GM18873 (cell line): ENCODE measurements around the gene GAS7.

Experiments
- ATAC-seq: cut with Tn5 transposase; IDR thresholded peaks from one replicate; pipeline ENCODE4 v1.9.1; 2021; ENCODE audit warnings: mild to moderate bottlenecking, moderate library complexity, moderate number of reproducible peaks; ENCODE audit not compliant: unreplicated experiment, low FRiP score

Gene GAS7

DNA sequence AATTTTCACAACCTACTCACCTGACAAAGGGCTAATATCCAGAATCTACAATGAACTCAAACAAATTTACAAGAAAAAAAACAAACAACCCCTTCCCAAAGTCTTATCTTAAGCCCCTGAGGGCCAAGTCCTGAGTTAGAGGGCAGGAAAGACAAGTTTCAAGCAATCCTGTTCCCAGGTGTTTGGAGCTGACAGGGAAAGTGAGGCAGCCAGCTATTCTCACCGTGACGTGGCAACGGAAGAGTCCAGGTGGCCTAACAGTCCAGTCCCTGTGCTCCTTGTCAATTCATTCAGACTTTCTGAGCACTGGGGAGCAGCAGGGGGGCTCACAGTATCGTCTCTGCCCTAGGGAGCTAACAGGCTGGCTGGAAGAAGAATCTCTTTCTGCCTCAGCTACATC, 203.6 kb downstream of the GAS7 start:
- ATAC-seq = no peak

DNA sequence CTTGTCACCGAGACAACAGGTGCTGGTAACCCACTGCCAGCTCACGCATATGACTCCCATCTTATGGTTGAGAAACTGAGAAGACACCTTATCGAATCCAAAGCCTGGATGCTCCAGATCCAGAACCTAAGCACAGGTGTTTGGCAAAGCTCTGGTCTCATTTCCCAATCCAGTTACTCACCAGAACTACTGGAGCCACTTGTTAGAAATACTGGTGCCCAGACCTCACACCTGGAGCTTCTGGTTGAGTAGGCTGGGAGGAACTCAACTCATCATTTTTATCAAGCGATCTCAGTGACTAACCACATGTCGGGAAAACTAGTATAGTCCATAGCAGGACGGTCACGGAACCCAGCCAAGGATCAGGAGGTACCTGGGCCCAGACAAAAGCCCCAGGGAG, 206.6 kb downstream of the GAS7 start:
- ATAC-seq = no peak

DNA sequence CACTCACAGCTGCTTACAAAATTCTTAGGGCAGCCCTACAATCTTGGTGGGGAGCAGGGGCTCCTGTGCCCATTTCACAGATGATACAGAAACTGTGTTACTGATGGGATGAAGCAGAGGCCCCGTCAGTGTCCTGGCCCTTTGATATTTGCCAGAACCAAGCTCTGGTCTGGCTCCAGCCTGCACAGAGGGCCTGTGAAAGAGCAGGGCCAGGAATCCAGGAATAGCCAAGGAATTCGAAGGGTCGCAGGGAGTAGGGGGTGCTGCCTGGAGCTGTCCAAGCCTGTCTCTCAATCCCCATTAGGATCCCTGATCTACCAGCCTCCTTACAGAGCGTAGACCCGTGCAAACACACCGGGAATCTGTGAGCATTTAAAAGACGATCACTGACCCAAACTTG, 207.1 kb downstream of the GAS7 start:
- ATAC-seq = no peak

DNA sequence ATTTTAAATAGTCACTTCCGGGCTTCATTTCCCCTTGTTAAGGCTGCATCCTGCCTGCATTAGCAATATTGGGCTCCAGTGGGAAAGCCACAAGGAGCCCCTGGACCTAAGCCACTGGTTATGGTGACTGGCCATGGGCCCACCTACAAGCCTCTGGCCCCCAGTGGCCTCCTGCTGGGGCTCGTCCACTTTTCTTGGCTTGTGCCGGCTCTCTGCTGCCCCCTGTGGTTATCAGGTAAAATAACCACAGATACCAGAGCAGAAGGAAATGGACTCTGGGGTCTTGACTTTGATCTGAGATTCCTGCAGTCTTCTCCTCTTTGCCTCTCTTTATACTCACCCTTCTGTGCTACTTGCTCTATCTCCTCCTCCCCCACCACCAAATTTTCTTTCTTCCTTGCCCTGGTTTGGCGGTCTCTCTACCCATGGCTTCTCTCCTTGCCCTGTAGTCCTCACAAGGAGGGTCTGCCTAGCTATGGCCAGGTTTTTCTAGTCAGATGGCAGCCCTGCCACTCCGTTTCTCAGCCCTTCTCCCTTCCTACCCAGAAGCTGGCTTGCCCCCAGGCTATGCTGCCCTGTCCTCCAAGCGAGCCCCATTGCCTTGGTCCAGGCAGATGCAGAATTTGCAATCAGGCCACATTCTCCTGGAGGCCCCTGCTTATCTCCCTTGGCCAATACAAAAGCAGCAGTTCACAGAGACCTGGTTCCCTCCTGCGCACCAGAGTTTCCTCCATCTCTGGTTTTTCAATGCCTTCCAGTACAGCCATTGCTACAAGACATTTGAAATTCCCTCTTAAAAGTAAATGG, 210.4 kb downstream of the GAS7 start:
- ATAC-seq = no peak

DNA sequence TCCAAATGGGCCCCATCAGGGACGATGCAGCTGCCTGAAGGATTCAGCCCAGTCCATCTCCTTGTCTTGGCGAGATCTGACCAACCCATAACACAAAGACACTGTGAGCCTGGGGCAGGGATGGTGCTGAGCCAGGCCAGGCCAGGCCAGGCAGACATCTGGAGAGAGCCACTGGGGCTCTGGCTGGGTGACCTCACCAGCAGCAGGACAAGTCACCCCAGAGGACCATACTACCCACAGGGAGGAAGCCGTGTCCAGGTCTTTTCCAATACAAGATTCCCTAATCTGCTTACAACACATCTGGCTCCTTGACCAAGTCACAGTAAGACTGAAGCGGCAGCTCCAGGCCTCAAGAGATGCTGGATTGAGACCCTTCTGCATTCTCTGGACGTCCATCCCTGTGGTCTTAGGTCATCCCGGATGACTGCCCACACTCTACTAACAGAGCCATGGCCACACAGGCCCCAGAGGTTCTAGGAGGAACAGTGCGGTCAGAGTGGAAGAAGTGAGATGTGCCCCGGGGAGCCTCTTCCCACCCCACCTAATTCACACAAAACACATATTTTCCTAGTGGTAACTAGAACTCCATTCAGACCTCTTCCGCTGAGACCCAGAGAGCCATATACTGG, 211.5 kb downstream of the GAS7 start:
- ATAC-seq = no peak

DNA sequence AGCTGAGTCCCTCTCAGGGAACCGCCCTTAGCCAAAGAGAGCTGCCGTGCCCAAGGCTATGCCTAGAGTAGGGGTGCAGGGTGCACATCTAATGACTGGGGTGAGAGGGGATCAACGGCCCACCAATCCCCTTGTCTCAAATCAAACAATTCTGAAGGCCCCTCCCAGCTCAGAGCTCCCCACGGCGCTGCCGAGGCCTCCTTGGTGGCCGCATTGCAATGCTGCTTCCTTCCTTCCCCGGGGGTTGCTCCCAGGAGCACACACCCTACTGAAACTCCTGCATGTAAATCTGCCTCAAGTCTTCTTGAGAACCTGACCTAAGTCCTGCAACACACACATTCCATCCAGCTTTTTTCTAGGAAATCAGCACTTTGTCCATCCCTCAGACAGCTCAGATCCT, 212.8 kb downstream of the GAS7 start:
- no peak for ATAC-seq

DNA sequence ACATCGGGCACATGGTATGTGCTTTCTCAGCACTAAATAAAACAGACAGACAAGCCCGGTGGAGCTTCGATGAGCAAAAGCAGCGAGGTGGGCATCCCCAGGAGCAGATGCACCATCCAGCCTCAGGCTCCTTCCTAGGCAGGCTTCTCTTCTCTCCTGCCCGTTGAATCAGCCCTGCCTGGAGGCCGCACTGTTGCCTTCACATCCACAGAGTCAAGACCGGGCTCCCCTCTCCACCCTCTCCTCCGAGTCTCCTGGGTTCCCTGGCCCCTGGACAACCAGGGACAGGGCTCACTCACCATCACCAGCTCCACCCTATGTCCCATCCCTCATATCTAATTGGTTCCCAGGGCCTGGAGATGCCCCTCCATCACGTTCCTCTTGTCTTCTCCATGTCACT, 213.6 kb downstream of the GAS7 start:
- ATAC-seq = no peak

DNA sequence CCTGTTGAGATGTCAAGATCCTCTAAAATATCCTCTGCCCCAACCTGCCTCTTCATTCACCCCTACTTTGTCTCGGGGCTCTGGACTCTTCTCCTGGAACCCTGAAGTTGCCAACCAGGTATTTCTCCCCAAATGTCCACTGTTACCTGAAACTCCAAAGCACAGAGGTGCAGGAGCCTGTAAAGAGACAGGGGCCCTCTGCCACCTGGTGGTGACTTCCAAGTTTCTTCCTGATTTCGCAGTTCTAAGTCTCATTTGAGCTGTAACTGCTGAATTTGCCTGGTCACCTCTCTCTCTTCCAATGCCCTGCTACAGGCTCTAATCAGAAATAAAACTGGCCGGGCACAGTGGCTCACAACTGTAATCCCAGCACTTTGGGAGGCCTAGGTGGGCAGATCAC, 216.2 kb downstream of the GAS7 start:
- ATAC-seq = no peak

DNA sequence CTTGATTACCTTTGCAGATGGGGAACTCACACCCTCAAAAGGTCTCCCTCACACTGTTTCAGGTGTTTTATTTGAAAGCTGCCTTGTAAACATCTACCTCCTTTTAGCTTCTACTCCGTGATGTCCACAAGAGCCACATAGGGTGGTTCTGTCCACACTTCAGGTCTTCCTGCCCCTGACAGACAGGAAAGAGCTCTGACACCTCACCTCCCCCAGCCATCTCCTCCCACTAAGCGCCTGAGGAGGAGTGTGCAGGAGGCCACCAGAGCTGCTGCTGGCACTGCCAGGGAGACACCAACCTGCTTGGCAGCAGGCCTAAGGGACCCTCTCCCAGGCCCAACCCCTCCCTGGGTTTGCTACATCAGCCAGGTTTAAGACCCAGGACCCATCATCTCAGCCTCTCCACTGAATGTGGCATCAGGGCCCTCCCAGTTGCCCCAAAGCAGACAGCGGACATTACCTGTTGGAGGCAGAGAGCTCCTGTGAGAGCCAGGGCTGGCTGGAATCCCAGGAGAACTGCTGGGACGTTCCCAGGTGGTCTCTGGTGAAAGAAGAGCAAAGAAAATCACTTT, 217.0 kb downstream of the GAS7 start:
- no peak for ATAC-seq

DNA sequence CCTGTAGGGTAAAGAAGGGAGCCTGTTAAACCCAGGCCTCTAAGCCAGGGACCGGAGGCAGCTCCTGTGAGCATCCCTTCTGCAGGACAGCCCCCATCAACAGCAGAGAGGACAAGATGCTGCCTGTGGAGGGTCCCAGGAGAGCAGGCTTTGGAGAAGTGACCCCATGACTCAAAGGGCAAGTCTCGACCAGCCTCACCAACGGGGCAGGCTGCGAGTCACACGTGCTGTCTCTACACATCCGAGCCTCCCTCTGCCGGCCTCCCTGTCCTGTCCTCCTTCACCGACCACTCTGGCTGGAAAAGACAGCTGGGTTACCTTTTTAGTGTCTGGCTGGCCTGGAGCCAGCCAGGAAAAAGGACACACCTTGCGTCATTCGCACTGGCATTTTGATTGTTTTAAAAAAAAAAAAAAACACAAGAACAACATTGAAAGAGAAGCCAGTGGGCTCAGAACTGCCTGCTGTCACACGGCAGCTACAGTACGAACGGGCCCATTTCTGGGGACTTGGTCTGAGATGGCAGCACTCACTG, 218.9 kb downstream of the GAS7 start:
- ATAC-seq = no peak

DNA sequence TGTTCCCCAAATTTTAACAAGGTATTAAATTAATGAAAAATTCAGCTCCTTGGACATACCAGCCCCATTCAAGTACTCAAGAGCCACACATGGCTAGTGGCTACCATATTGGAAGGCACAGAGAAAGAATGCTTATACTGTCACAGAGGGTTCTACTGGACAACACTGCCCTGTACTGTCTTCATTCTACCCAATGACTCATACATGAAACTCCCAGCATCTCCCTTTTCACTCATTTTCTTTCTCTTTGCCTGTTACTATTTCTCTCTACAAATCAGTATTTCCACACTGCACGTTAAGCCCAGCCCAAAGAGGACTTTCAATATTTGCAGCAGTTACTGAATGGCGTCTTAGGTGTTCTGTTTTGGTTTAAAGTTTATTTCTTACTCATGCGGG, 221.2 kb downstream of the GAS7 start:
- no peak for ATAC-seq

DNA sequence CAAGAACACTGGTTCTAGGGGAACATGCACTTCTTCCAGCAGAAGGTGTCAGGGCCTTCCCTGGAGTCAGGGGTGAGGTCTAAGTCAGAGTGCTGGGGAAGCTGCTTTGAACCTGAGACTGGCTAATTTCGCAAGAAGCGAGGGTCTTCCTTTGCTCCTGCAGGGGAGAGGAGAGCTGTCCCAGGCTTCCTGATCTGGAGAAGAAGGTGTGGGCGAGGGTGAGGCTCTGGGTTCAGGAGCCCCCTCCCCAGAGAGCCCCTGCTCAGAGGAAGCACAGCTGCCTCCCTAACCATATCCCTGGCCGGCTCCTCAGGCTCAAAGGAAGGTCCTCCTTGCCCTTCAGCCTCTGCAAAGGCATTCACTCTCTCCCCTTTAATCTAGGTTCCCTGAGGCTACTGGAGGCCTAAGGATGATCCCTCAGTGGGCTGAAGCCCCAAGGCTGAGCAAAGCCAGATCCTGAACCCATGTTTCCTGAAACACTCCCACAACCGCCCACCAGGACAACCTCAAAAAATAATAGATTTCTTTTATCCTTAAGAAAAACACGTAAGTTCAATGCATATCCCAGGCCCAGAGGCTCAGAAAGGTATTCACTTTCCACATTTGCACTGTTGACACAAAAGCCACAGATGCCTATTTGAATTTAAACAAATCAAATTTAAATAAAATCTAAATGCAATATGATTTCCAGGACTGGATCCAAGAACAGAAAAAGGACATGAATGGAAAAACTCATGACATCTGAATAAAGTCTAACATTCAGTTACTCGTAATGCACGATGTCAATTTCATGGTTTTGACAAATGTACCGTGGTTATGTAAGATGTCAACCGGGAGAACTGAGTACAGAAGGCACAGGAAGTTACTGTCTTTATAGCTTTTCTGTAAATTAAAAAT, 221.9 kb downstream of the GAS7 start:
- ATAC-seq = no peak

DNA sequence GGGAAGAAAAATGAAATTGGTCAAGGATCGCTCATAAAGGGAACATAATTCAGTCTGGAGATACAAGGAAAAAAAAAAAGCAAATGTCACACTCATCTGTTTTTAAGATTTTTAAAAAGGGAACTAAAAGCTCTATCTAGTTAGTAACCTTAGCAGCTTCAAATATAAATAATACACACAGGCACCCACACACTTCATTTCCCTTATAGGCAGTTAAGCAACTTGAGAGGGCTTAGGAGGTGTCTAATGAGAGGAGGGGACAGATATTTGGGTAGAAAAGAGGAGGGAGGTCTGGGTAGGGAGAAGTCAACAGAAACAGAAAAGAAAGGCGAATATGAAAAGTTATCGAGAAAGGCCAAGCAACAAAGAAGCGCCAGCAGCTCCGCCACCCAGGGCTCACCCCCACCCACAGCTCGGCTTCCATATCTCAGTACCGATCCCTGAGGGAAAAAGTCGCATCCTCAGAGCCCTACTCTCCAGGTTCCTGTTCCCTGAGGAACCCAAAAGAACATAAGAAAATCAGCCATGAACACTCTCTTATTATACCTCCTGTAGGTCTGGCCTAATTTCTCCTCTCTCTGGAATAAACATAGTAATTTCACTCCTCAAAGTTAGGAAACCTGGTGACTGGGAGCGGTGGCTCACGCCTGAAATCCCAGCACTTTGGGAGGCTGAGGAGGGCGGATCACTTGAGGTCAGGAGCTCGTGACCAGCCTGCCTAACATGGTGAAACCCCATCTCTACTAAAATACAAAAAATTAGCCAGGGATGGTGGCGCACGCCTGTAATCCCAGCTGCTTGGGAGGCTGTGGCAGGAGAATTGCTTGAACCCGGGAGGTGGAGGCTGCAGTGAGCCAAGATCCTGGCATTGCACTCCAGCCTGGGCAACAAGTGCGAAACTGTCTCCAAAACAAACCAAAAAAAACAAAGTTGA, 223.7 kb downstream of the GAS7 start:
- no peak for ATAC-seq

DNA sequence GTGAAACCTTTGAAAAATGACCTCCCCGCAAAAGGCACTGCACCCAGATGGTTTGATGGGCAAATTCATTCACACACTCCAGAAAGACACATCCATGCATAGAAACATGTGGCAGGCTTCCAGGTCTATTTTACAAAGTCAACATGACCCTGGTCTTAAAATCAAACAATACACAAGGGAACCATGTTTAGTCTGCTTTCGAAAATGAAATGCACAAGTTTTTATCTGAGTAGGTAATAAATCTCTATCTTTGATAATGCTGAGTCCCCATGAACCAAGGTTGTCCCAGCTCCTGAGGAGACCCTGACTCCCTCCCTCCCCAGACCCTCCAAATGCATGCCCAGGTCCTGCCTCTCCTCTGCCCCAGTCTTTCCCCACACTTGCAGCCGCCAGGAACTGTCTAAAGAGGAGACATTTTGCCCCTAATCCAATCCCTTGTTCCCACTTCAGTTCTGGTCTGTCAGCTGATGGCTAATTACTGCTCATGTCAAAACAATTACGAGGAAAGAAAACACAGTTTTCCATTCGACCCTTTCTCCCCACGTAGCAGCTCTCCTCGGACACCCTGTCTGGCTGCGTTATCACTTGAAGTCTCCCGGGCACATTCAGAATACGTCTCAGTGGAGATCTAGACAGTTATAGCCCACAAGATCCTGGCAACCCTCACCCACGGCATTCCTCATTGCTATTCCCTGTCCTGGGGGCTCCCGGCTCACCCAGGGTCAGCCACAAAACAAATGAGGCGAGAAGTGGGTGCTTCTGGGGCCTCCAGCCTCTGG, 224.5 kb downstream of the GAS7 start:
- ATAC-seq = no peak

DNA sequence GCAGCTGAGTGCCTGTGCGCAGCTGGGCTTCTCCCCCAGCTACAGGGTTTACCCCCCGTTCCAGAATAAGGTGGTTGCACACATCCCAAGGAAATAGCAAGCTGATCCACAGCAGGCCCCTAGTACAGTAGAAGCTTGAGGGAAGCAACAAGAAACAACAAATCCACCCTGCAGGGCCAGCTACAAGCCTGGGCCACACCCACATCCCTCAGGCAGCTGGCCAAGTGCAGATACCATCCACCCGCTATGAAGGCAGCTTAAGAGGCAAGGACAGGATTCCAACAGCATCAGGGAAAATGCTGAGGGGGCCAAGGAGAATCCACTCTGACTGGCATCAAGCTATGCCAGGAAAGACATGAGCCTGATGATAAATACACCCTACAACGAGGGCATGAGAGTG, 226.4 kb downstream of the GAS7 start:
- ATAC-seq = no peak

DNA sequence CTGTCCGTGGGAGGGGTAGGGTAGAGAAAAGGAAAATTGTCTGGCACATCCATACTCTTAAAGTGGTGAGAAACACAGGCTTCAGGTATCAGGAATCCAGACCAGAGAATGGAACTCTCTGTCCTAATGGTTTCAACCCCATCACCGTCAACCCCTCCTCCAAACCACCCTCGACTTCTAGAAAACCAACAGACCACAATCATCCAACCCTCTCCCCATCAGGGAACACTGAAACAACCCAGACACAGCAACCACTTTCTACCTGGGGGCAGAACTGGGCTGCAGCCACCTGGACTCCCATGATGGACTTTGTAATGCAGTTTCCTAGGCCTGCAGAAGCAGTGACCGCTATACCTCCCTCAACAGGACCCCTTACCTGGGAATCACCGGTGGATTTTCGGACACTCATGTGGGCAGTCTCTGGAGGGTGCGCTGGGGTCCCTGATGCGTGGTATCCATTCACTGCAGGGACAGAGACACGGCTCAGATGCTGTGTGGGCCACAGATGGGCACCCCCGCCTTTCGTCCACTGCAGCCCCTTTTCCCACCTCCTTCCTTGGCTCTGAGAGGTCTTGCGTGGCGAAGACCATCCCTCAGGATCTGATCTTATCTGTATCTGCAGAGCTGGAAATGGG, 229.0 kb downstream of the GAS7 start:
- ATAC-seq = no peak

DNA sequence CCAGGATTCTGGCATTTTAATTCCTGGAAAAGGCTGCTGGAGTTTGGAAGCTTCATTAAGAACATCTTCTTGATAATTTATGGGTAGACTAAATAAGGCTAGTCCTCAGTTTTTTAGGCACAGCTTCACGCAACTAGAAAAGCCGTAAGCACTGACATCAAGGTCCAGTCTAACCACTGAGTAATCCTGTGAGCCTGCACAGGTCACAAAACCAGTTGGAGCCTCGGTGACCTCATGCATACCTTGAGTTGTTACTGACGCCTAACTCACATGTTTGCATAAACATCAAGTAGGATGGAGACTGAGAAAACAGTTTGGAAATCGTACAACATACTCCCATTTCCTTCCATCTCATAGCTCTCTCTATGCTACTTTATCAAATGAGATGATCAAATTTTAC, 229.5 kb downstream of the GAS7 start:
- ATAC-seq = no peak

DNA sequence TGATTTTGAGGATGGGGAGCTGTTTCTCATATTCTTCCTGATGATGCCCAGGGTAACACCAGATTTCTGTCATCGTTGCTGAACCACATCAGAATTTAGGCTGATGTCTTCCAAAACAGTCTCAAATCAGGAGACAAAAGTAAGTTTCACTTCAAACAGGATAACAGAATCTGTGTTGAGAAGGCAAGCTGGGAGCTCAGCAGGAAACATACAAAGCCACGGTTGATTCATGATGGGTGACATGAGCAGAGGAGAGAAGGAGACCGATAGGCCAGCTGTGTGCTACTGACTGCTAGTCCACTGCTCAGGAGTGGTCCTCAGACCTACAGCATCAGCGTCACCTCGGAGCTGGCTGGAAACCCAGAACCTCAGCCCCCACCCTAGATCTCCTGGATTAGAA, 230.4 kb downstream of the GAS7 start:
- no peak for ATAC-seq
